K562 (cell line): ENCODE data around the gene METTL2B. TPM values are rescaled to one million over a fixed set of nuclear protein-coding genes. Genes with fewer than 3 reads are reported as not detected.

Experiments used
- CHD7 ChIP-seq: fragments of 200-600 bp; sonication (generic); IDR thresholded peaks from one replicate; pipeline ENCODE4 v1.6.1; 2012; ENCODE audit warnings: mild to moderate bottlenecking, low read depth, low read length, inconsistent platforms
- EP400 ChIP-seq: fragments of 450-650 bp; IDR thresholded peaks from 2 replicates; pipeline ENCODE4 v1.6.1; 2017; ENCODE audit warnings: antibody characterized with exemption, mild to moderate bottlenecking, moderate library complexity
- POLR2AphosphoS5 ChIP-seq: IDR thresholded peaks from 2 replicates; pipeline ENCODE4 v1.6.1; 2011; ENCODE audit warnings: mild to moderate bottlenecking, low read depth, low read length, moderate library complexity; ENCODE audit not compliant: control insufficient read depth, insufficient read depth
- POLR2G ChIP-seq: fragments of 200-400 bp; formaldehyde crosslinking; IDR thresholded peaks from 2 replicates; pipeline ENCODE4 v1.6.1; 2017; ENCODE audit warnings: low read depth, mild to moderate bottlenecking, antibody characterized with exemption, low read length, moderate library complexity
- SRSF7 ChIP-seq: fragments of 200-400 bp; formaldehyde crosslinking; optimal IDR thresholded peaks from 2 replicates; pipeline ENCODE3; 2017; ENCODE audit warnings: mild to moderate bottlenecking, low read depth, low read length
- STAT6 ChIP-seq: sonication (generic); formaldehyde crosslinking; IDR thresholded peaks from 2 replicates; pipeline ENCODE4 v1.8.1; 2023; ENCODE audit warnings: mild to moderate bottlenecking, missing genetic modification reagents
- TFAP4 ChIP-seq: sonication (generic); formaldehyde crosslinking; IDR thresholded peaks from 2 replicates; pipeline ENCODE4 v1.8.0; 2022; ENCODE audit warnings: missing genetic modification reagents, mild to moderate bottlenecking, moderate library complexity, borderline replicate concordance
- TSC22D4 ChIP-seq: fragments of 450-650 bp; IDR thresholded peaks from 2 replicates; pipeline ENCODE4 v1.6.1; 2016; ENCODE audit warnings: missing genetic modification characterization, missing biosample characterization, control low read depth
- ZBTB34 ChIP-seq: fragments of 250-450 bp; sonication (Bioruptor Pico); IDR thresholded peaks from 2 replicates; pipeline ENCODE4 v1.8.0; 2021; ENCODE audit warnings: mild to moderate bottlenecking, moderate library complexity
- ZNF79 ChIP-seq: fragments of 250-450 bp; sonication (Bioruptor Pico); IDR thresholded peaks from 2 replicates; pipeline ENCODE4 v1.4.0; 2020; ENCODE audit warnings: low read depth, mild to moderate bottlenecking, moderate library complexity
- polyA plus RNA-seq, 8 experiments: library from polyadenylated mRNA; depleted of rRNA in 4 of 8; stranded (reverse) in 5 of 8; unstranded in 3 of 8; fragments of >200 nt; fragmentation: Nextera tagmentation in 2 of 8; fragmentation: Illumina TruSeq in 1 of 8; extraction: Ambion mirVana in 2 of 8; extraction: Trizol in 1 of 8; gene quantifications; 2 replicates each; pipeline versions ENCODE4 v1.2.1 to v1.2.3, GENCODE V29; 2011 to 2014; ENCODE audit warnings: inconsistent platforms in 1 of 8, missing spikeins in 1 of 8
- total RNA-seq, 7 experiments: library from RNA; depleted of rRNA in 6 of 7; stranded (reverse); fragments of >200 nt in 6 of 7; fragmentation: Illumina TruSeq in 2 of 7; extraction: Trizol in 2 of 7; gene quantifications; 2 replicates each; pipeline versions ENCODE4 v1.2.1 to v1.2.3, GENCODE V29; 2011 to 2021; ENCODE audit warnings: low replicate concordance in 1 of 7

METTL2B gene
- total and polyA plus RNA-seq, 9 of the 15 experiments (the other 6 are each of a cell fraction or from before 2014, with no cell fraction given): 35.9 to 95.7 (median 79.2) TPM

GRCh38 chr7:128455543-128456254 is 20.8 kb upstream of the METTL2B start, which contains the start of gene HILPDA (continued):
- peak; percentile 78 for TF ChIP-seq TFAP4 (CRISPR knock-in tag)
- no peak for TF ChIP-seq SRSF7
- no peak for TF ChIP-seq ZNF79 (CRISPR knock-in tag)
- peak; percentile 93 for TF ChIP-seq POLR2G
- TF ChIP-seq CHD7: peak; percentile 67
- TF ChIP-seq STAT6 (CRISPR knock-in tag): 0 out of 2 replicates have a peak, but pooled peaks have one; percentile 56
- TF ChIP-seq POLR2AphosphoS5: 0 out of 2 replicates have a peak, but pooled peaks have one; percentile 49
- TF ChIP-seq ZBTB34 (CRISPR knock-in tag): no peak
- no peak for TF ChIP-seq TSC22D4 (tag)
- TF ChIP-seq EP400: peak; percentile 83
